DOHH2 (cell line): Measurements from ENCODE around the gene C11orf68.

Experiments
- H3F3A ChIP-seq: fragments of 200-600 bp; sonication (generic), shearing (Covaris generic); 2 replicates; pipeline ENCODE4 v1.6.0; 2016; ENCODE audit warnings: antibody characterized with exemption, mild to moderate bottlenecking; ENCODE audit not compliant: control insufficient read depth, insufficient read depth
- H3K27ac ChIP-seq: fragments of 200-600 bp; sonication (generic); 2 replicates; pipeline ENCODE4 v1.5.1; 2014; ENCODE audit warnings: low read depth, mild to moderate bottlenecking, low read length, moderate library complexity
- H3K27me3 ChIP-seq: fragments of 200-600 bp; sonication (generic); 2 replicates; pipeline ENCODE4 v1.6.1; 2014; ENCODE audit warnings: mild to moderate bottlenecking, low read length, mixed read lengths; ENCODE audit not compliant: control insufficient read depth
- H3K36me3 ChIP-seq: fragments of 200-600 bp; sonication (generic); 2 replicates; pipeline ENCODE4 v1.6.1; 2014; ENCODE audit warnings: mild to moderate bottlenecking, low read length, moderate library complexity, mixed read lengths; ENCODE audit not compliant: control insufficient read depth
- H3K4me1 ChIP-seq: fragments of 200-600 bp; sonication (generic); 2 replicates; pipeline ENCODE4 v1.6.1; 2014; ENCODE audit warnings: mild to moderate bottlenecking, low read length, mixed read lengths; ENCODE audit not compliant: control insufficient read depth
- H3K4me2 ChIP-seq: fragments of 200-600 bp; sonication (generic); 2 replicates; pipeline ENCODE4 v1.6.0; 2014; ENCODE audit warnings: mild to moderate bottlenecking, low read length, moderate library complexity
- H3K4me3 ChIP-seq: fragments of 200-600 bp; sonication (generic); 2 replicates; pipeline ENCODE4 v1.5.1; 2014; ENCODE audit warnings: mild to moderate bottlenecking, low read length, mixed read lengths
- H3K79me2 ChIP-seq: fragments of 200-600 bp; sonication (generic); 2 replicates; pipeline ENCODE4 v1.6.1; 2014; ENCODE audit warnings: mild to moderate bottlenecking, low read length, mixed read lengths; ENCODE audit not compliant: control insufficient read depth
- H3K9me2 ChIP-seq: fragments of 200-600 bp; sonication (generic); replicated peaks from 2 replicates; pipeline ENCODE4 v1.6.1; 2014; ENCODE audit warnings: mild to moderate bottlenecking, low read length, mixed read lengths; ENCODE audit not compliant: control insufficient read depth
- H3K9me3 ChIP-seq: fragments of 200-600 bp; sonication (generic); 2 replicates; pipeline ENCODE4 v1.6.1; 2014; ENCODE audit warnings: antibody characterized with exemption, low read length, mixed read lengths; ENCODE audit not compliant: control insufficient read depth, insufficient read depth
- H4K20me1 ChIP-seq: fragments of 200-600 bp; sonication (generic); 2 replicates; pipeline ENCODE4 v1.6.0; 2014; ENCODE audit warnings: low read depth, mild to moderate bottlenecking, antibody characterized with exemption, low read length, moderate library complexity; ENCODE audit not compliant: control insufficient read depth, insufficient read depth
- CTCF ChIP-seq: fragments of 200-600 bp; sonication (generic); IDR thresholded peaks from one replicate; pipeline ENCODE4 v1.5.1; 2014; ENCODE audit warnings: antibody characterized with exemption, mild to moderate bottlenecking, low read depth, low read length; ENCODE audit not compliant: poor library complexity, severe bottlenecking
- EZH2phosphoT487 ChIP-seq: fragments of 200-600 bp; sonication (generic); IDR thresholded peaks from 2 replicates; pipeline ENCODE4 v1.6.1; 2017; ENCODE audit warnings: borderline replicate concordance, mild to moderate bottlenecking, antibody characterized with exemption, low read length, moderate library complexity, mixed read lengths

C11orf68 gene

GRCh38 chr11:65945941-65946558 lies 27.2 kb upstream of the C11orf68 start:
- H3K4me2 ChIP-seq, result no peak overlapping the region
- TF ChIP-seq CTCF, result no peak
- TF ChIP-seq EZH2phosphoT487, result no peak
- H3K79me2 ChIP-seq, result no peaks in the 10 kb centered on the region
- no peaks in the 10 kb centered on the region for H3K9me3 ChIP-seq
- no peak overlapping the region for H3K4me3 ChIP-seq
- no peaks in the 10 kb centered on the region for H3K9me2 ChIP-seq
- no peaks in the 10 kb centered on the region for H4K20me1 ChIP-seq
- no peaks in the 10 kb centered on the region for H3K36me3 ChIP-seq
- H3K27me3 ChIP-seq, result peaks cover 8% of the 10 kb centered on the region; the same call in 1 of the 2 replicates
- H3K27ac ChIP-seq, result no peak overlapping the region
- H3F3A ChIP-seq, result no peaks in the 10 kb centered on the region
- H3K4me1 ChIP-seq, result no peaks in the 10 kb centered on the region

GRCh38 chr11:65945430-65945911 lies 26.6 kb upstream of the C11orf68 start, which contains the start of gene TSGA10IP:
Gene TSGA10IP (plus strand): TSS chr11:65945480. CDS start chr11:65945676, 196 bp downstream.
- Histone ChIP-seq H4K20me1 (no peaks in the 10 kb centered on the region), H3K4me3 (no peak within 1 kb of the TSS), H3K36me3 (no peaks in the 10 kb centered on the region), H3K79me2 (no peaks in the 10 kb centered on the region), H3K4me1 (no peaks in the 10 kb centered on the region), H3F3A (no peaks in the 10 kb centered on the region), H3K27me3 (peaks cover 10% of the 10 kb centered on the region; the same call in 1 of the 2 replicates), H3K9me3 (no peaks in the 10 kb centered on the region), H3K27ac (no peak within 1 kb of the TSS), H3K4me2 (no peak within 1 kb of the TSS), H3K9me2 (no peaks in the 10 kb centered on the region)
- TF ChIP-seq CTCF (no peak), EZH2phosphoT487 (no peak)

GRCh38 chr11:65944767-65945166 lies 25.9 kb upstream of the C11orf68 start:
- H3K4me2 ChIP-seq, result no peak overlapping the region
- H3K9me2 ChIP-seq, result no peaks in the 10 kb centered on the region
- no peaks in the 10 kb centered on the region for H3K36me3 ChIP-seq
- no peaks in the 10 kb centered on the region for H3K9me3 ChIP-seq
- H3K4me1 ChIP-seq, result no peaks in the 10 kb centered on the region
- H3K27ac ChIP-seq, result no peak overlapping the region
- no peak overlapping the region for H3K4me3 ChIP-seq
- H3F3A ChIP-seq, result no peaks in the 10 kb centered on the region
- TF ChIP-seq CTCF, result no peak
- H4K20me1 ChIP-seq, result no peaks in the 10 kb centered on the region
- H3K27me3 ChIP-seq, result peaks cover 12% of the 10 kb centered on the region; the same call in 1 of the 2 replicates
- no peaks in the 10 kb centered on the region for H3K79me2 ChIP-seq
